Measurements from ENCODE around the gene NRG2. TPM values are rescaled to one million over a fixed set of nuclear protein-coding genes. Genes with fewer than 3 reads are reported as not detected.

Gene NRG2
- total RNA-seq, 6 experiments from 2014 or later: 0.07 to 0.77 (median 0.14) TPM; not detected in 1

GRCh38 chr5:140072812-140073211 is 29.7 kb upstream of the NRG2 start:
- Histone ChIP-seq H3K4me1 (no peaks in the 10 kb centered on the region), H3K27me3 (no peaks in the 10 kb centered on the region), H3K9me3 (no peaks in the 10 kb centered on the region), H3K27ac (no peak overlapping the region), H3K36me3 (no peaks in the 10 kb centered on the region), H3K4me3 (no peak overlapping the region)
- WGBS (ENCODE audit: insufficient coverage, low coverage, low lambda C conversion rate, missing lambda C conversion rate): 45% methylated on average over 10 of the region's 10 CpGs
- no peak for DNase-seq
- ATAC-seq: no peak
- intact Hi-C loops (cut with DNase I): loop anchor here in 1 of 2 donors (5.0 kb wide), 1 partner anchor 69 kb away; no protein-coding TSS in a partner anchor
- TF ChIP-seq CTCF (IDR thresholded peaks at IDR 0.05) (no peak), POLR2A (IDR thresholded peaks at IDR 0.05) (no peak)

GRCh38 chr5:140060816-140061215 is 17.7 kb upstream of the NRG2 start:
- TF ChIP-seq POLR2A (IDR thresholded peaks at IDR 0.05): no peak
- TF ChIP-seq CTCF (IDR thresholded peaks at IDR 0.05): no peak
- WGBS (ENCODE audit: insufficient coverage, low coverage, low lambda C conversion rate, missing lambda C conversion rate): 71% methylated on average over 1 of the region's 1 CpG
- intact Hi-C loops (cut with DNase I): no loop called here
- no peak overlapping the region for H3K27ac ChIP-seq
- no peaks in the 10 kb centered on the region for H3K4me1 ChIP-seq
- no peak for DNase-seq
- H3K9me3 ChIP-seq: no peaks in the 10 kb centered on the region
- H3K27me3 ChIP-seq: peaks cover 0 to 4% of the 10 kb centered on the region in 2 donors
- no peak overlapping the region for H3K4me3 ChIP-seq
- no peak for ATAC-seq
- H3K36me3 ChIP-seq: no peaks in the 10 kb centered on the region

- TF ChIP-seq POLR2A (IDR thresholded peaks at IDR 0.05): no peak
- no peak for TF ChIP-seq CTCF (IDR thresholded peaks at IDR 0.05)
- Histone ChIP-seq H3K27me3 (peaks cover 0 to 4% of the 10 kb centered on the region in 2 donors), H3K4me3 (no peak overlapping the region), H3K36me3 (no peaks in the 10 kb centered on the region), H3K9me3 (no peaks in the 10 kb centered on the region), H3K27ac (no peak overlapping the region), H3K4me1 (no peaks in the 10 kb centered on the region)
- DNase-seq (no peak), ATAC-seq (no peak)
- intact Hi-C loops (cut with DNase I): no loop called here
- 77% methylated on average over 5 of the region's 5 CpGs for WGBS (ENCODE audit: insufficient coverage, low coverage, low lambda C conversion rate, missing lambda C conversion rate)
These were observed 15.3 kb upstream of the NRG2 start for GRCh38 chr5:140058212-140058932.

- no peaks in the 10 kb centered on the region for H3K4me1 ChIP-seq
- H3K27ac ChIP-seq: no peak overlapping the region
- DNase-seq (no peak), ATAC-seq (no peak)
- WGBS (ENCODE audit: insufficient coverage, low coverage, low lambda C conversion rate, missing lambda C conversion rate): 100% methylated on average over 1 of the region's 1 CpG
- no peak overlapping the region for H3K4me3 ChIP-seq
- no peaks in the 10 kb centered on the region for H3K9me3 ChIP-seq
- TF ChIP-seq CTCF (IDR thresholded peaks at IDR 0.05) (no peak), POLR2A (IDR thresholded peaks at IDR 0.05) (no peak)
- H3K27me3 ChIP-seq: no peaks in the 10 kb centered on the region
- intact Hi-C loops (cut with DNase I): no loop called here
- H3K36me3 ChIP-seq: no peaks in the 10 kb centered on the region
These were observed 13.8 kb upstream of the NRG2 start for GRCh38 chr5:140056880-140057279.
